Measurements from ENCODE around the gene RMRP.

- TF ChIP-seq CTCF (IDR thresholded peaks at IDR 0.05) (no peak), EZH2 (IDR thresholded peaks at IDR 0.05; ENCODE audit: borderline replicate concordance, insufficient read depth, low read depth, low read length, poor library complexity, severe bottlenecking) (no peak)
Measured at GRCh38 chr9:35685506-35685905, 27.7 kb upstream of the RMRP start.

Data from B cell (primary cell).